Measurements from ENCODE around the gene TLR9. TPM values are rescaled to one million over a fixed set of nuclear protein-coding genes. Genes with fewer than 3 reads are reported as not detected.

The TLR9 gene
- total RNA-seq, 1 experiment from 2014 or later, result not detected

GRCh38 chr3:52246728-52247408 lies 21.4 kb upstream of the TLR9 start:
- ChIA-PET CTCF (interaction anchor here (1.2 to 4.0 kb wide), 4 partner anchors 16 to 138 kb away, joined by 3 to 23 read pairs (median 6); no protein-coding TSS in a partner anchor), POLR2A (interaction anchor here (1.0 to 1.6 kb wide), 3 partner anchors 31 to 277 kb away, joined by 3 to 7 read pairs (median 4); partner anchors contain the start of gene WDR82)
- Mint-ChIP-seq H3K36me3 (peaks cover 1% of the 10 kb centered on the region), H3K4me1 (peaks cover 9% of the 10 kb centered on the region; the same call in 1 of the 2 replicates), H3K27me3 (ENCODE audit: low read depth) (peaks cover 50% of the 10 kb centered on the region), H3K9me3 (no peaks in the 10 kb centered on the region), H3K4me3 (peak overlapping the region; percentile 67; the same call in 1 of the 2 replicates), H3K27ac (no peak overlapping the region)
- TF ChIP-seq NR3C1 (CRISPR knock-in tag; conservative IDR thresholded peaks at IDR 0.05; ENCODE audit: low read depth) (no peak), GABPB1 (CRISPR knock-in tag; IDR thresholded peaks at IDR 0.05) (no peak), EMX1 (CRISPR knock-in tag; IDR thresholded peaks at IDR 0.05) (no peak), NR2C2 (CRISPR knock-in tag; IDR thresholded peaks at IDR 0.05) (no peak)
- DNase-seq (ENCODE audit: low spot score) (no peak), ATAC-seq (no peak)

DNA sequence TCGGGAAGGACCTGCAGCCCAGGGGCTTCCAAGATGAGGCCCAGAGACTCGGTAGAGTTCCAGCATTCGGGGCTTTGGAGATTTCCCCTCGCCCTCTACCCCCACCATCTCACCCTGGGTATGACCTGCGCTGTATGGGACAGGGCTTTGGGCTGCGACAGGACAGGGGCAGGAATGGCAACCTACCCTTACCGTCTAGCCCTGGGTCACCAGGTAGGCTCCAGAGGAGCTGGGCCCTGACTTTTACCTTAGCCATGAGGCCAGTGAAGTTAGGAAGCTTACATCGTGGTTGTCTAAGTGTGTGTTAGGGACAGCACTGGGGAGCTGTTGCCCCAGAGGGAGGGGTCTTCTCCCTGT lies 20.8 kb upstream of the TLR9 start:
- DNase-seq (ENCODE audit: low spot score) (no peak), ATAC-seq (peak; percentile 41)
- Mint-ChIP-seq H3K9me3 (no peaks in the 10 kb centered on the region), H3K36me3 (no peaks in the 10 kb centered on the region), H3K4me3 (peak overlapping the region; percentile 67), H3K27ac (no peak overlapping the region), H3K4me1 (peaks cover 9% of the 10 kb centered on the region; the same call in 1 of the 2 replicates), H3K27me3 (ENCODE audit: low read depth) (peaks cover 50% of the 10 kb centered on the region)
- ChIA-PET CTCF (interaction anchor here (0.8 to 4.0 kb wide), 6 partner anchors 9 to 139 kb away, joined by 3 to 23 read pairs (median 8); no protein-coding TSS in a partner anchor), POLR2A (interaction anchor here (0.7 to 1.6 kb wide), 5 partner anchors 12 to 277 kb away, joined by 3 to 7 read pairs (median 4); partner anchors contain the start of genes GLYCTK and WDR82)
- TF ChIP-seq FOXP1 (CRISPR knock-in tag; IDR thresholded peaks at IDR 0.05; ENCODE audit: borderline replicate concordance), result no peak
- TF ChIP-seq ZNF138 (CRISPR knock-in tag; conservative IDR thresholded peaks at IDR 0.05), result 0 out of 2 replicates have a peak, but pooled peaks have one; percentile 4
- TF ChIP-seq OVOL2 (CRISPR knock-in tag; IDR thresholded peaks at IDR 0.05; ENCODE audit: borderline replicate concordance), result no peak
- no peak for TF ChIP-seq SMAD3 (CRISPR knock-in tag; IDR thresholded peaks at IDR 0.05; ENCODE audit: borderline replicate concordance)
- TF ChIP-seq ELF4 (CRISPR knock-in tag; IDR thresholded peaks at IDR 0.05; ENCODE audit: low read depth), result no peak
- no peak for TF ChIP-seq JUN (CRISPR knock-in tag; IDR thresholded peaks at IDR 0.05)

DNA sequence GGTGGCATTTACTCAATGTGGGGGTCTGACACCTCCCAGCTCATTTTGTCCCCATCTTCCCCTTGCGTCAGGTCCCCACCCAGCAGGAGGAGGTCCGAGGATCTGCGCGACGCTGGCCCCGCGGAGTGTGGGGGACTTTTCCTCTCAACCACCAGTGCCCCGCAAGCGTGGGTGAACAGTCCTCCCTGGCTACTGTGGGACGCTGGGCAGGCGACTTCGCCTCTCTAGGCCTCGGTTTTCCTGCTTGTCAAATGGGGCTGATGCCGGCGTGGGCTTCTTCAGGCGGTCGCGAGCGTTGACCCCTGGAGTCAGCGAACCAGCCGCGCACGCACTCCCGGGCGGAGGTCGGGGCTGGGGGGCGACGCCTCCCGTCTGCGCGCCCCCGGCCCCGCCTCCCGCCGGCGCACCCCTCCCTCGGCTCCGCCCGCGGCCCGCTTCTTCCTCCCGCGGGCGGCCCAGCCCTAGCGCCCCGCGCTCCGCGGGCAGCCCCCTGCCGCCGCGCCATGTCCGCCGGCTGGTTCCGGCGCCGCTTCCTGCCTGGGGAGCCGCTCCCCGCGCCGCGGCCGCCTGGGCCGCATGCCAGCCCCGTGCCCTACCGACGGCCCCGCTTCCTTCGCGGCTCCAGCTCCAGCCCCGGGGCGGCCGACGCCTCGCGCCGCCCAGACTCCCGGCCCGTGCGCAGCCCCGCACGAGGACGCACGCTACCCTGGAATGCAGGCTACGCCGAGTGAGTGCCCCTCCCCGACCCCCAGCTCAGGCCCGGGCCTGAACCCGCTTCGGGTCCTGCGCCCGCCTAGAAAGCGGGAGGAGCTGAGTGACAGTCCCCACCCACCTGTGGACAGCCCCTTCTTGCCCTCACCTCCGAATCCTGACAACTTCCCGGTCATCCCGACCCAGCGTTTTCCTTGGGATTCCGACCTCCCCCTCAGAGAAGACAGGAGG lies 20.1 kb upstream of the TLR9 start, which contains the start of gene PPM1M:
Gene PPM1M (plus strand): TSS at position 438 of the 942 bp plus-strand sequence. CDS start 66 bp downstream, at position 504.
- H3K27me3 Mint-ChIP-seq (ENCODE audit: low read depth), result peaks cover 50% of the 10 kb centered on the region
- POLR2A ChIA-PET, result interaction anchor here (0.7 to 1.6 kb wide), 5 partner anchors 11 to 276 kb away, joined by 3 to 7 read pairs (median 4); partner anchors contain the start of genes GLYCTK and WDR82
- TF ChIP-seq, protein P1, sequence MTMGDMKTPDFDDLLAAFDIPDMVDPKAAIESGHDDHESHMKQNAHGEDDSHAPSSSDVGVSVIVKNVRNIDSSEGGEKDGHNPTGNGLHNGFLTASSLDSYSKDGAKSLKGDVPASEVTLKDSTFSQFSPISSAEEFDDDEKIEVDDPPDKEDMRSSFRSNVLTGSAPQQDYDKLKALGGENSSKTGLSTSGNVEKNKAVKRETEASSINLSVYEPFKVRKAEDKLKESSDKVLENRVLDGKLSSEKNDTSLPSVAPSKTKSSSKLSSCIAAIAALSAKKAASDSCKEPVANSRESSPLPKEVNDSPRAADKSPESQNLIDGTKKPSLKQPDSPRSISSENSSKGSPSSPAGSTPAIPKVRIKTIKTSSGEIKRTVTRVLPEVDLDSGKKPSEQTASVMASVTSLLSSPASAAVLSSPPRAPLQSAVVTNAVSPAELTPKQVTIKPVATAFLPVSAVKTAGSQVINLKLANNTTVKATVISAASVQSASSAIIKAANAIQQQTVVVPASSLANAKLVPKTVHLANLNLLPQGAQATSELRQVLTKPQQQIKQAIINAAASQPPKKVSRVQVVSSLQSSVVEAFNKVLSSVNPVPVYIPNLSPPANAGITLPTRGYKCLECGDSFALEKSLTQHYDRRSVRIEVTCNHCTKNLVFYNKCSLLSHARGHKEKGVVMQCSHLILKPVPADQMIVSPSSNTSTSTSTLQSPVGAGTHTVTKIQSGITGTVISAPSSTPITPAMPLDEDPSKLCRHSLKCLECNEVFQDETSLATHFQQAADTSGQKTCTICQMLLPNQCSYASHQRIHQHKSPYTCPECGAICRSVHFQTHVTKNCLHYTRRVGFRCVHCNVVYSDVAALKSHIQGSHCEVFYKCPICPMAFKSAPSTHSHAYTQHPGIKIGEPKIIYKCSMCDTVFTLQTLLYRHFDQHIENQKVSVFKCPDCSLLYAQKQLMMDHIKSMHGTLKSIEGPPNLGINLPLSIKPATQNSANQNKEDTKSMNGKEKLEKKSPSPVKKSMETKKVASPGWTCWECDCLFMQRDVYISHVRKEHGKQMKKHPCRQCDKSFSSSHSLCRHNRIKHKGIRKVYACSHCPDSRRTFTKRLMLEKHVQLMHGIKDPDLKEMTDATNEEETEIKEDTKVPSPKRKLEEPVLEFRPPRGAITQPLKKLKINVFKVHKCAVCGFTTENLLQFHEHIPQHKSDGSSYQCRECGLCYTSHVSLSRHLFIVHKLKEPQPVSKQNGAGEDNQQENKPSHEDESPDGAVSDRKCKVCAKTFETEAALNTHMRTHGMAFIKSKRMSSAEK (CRISPR knock-in tag; IDR thresholded peaks at IDR 0.05; ENCODE audit: borderline replicate concordance), result 0 out of 2 replicates have a peak, but pooled peaks have one; percentile 61
- TF ChIP-seq RELA (CRISPR knock-in tag; IDR thresholded peaks at IDR 0.05; ENCODE audit: borderline replicate concordance) (0 out of 2 replicates have a peak, but pooled peaks have one; percentile 78), ESRRA (CRISPR knock-in tag; IDR thresholded peaks at IDR 0.05; ENCODE audit: borderline replicate concordance) (peak; percentile 69; the same call in 1 of the 2 replicates), ETV6 (CRISPR knock-in tag; IDR thresholded peaks at IDR 0.05) (peak; percentile 75; the same call in 1 of the 2 replicates), FOXP1 (CRISPR knock-in tag; IDR thresholded peaks at IDR 0.05; ENCODE audit: borderline replicate concordance) (peak; percentile 92; the same call in 1 of the 2 replicates), JUN (CRISPR knock-in tag; IDR thresholded peaks at IDR 0.05) (peak; percentile 16; the same call in 1 of the 2 replicates), HMGA2 (CRISPR knock-in tag; IDR thresholded peaks at IDR 0.05) (no peak), CREB1 (CRISPR knock-in tag; IDR thresholded peaks at IDR 0.05) (peak; percentile 59; the same call in 1 of the 2 replicates), TEAD4 (CRISPR knock-in tag; IDR thresholded peaks at IDR 0.05) (peak; percentile 80; the same call in 1 of the 2 replicates)
- TF ChIP-seq, protein P2, sequence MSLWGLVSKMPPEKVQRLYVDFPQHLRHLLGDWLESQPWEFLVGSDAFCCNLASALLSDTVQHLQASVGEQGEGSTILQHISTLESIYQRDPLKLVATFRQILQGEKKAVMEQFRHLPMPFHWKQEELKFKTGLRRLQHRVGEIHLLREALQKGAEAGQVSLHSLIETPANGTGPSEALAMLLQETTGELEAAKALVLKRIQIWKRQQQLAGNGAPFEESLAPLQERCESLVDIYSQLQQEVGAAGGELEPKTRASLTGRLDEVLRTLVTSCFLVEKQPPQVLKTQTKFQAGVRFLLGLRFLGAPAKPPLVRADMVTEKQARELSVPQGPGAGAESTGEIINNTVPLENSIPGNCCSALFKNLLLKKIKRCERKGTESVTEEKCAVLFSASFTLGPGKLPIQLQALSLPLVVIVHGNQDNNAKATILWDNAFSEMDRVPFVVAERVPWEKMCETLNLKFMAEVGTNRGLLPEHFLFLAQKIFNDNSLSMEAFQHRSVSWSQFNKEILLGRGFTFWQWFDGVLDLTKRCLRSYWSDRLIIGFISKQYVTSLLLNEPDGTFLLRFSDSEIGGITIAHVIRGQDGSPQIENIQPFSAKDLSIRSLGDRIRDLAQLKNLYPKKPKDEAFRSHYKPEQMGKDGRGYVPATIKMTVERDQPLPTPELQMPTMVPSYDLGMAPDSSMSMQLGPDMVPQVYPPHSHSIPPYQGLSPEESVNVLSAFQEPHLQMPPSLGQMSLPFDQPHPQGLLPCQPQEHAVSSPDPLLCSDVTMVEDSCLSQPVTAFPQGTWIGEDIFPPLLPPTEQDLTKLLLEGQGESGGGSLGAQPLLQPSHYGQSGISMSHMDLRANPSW (CRISPR knock-in tag; conservative IDR thresholded peaks at IDR 0.05; ENCODE audit: low read depth), result no peak

More for the DNA sequence above, 20.1 kb upstream of the TLR9 start, which contains the start of gene PPM1M:
- Mint-ChIP-seq H3K9me3 (no peaks in the 10 kb centered on the region), H3K27ac (no peak within 1 kb of the TSS), H3K36me3 (no peaks in the 10 kb centered on the region), H3K4me1 (peaks cover 15% of the 10 kb centered on the region), H3K4me3 (peak within 1 kb of the TSS; percentile 67)
- CTCF ChIA-PET, result interaction anchor here (0.6 to 4.0 kb wide), 11 partner anchors 8 to 153 kb away, joined by 3 to 23 read pairs (median 4); partner anchors contain the start of gene WDR82
- peak; percentile 86 for ATAC-seq
- DNase-seq (ENCODE audit: low spot score), result peak; percentile 72
